ES-I3 (cell line): ENCODE measurements around the gene DNAH1.

ENCODE experiments used
- H3K36me3 ChIP-seq: 2 replicates; pipeline ENCODE4 v1.6.1; 2013; ENCODE audit warnings: mild to moderate bottlenecking, low read length, control low read depth, moderate library complexity; ENCODE audit not compliant: insufficient read depth
- H3K4me1 ChIP-seq: 2 replicates; pipeline ENCODE4 v1.6.1; 2013; ENCODE audit warnings: mild to moderate bottlenecking, control low read depth, low read length; ENCODE audit not compliant: insufficient read depth
- H3K9ac ChIP-seq: 2 replicates; pipeline ENCODE4 v1.6.1; 2013; ENCODE audit warnings: low read depth, mild to moderate bottlenecking, low read length, moderate library complexity
- H3K9me3 ChIP-seq: 2 replicates; pipeline ENCODE4 v1.6.1; 2013; ENCODE audit warnings: mild to moderate bottlenecking, low read length, moderate library complexity; ENCODE audit not compliant: control insufficient read depth, insufficient read depth

The DNAH1 gene

DNA sequence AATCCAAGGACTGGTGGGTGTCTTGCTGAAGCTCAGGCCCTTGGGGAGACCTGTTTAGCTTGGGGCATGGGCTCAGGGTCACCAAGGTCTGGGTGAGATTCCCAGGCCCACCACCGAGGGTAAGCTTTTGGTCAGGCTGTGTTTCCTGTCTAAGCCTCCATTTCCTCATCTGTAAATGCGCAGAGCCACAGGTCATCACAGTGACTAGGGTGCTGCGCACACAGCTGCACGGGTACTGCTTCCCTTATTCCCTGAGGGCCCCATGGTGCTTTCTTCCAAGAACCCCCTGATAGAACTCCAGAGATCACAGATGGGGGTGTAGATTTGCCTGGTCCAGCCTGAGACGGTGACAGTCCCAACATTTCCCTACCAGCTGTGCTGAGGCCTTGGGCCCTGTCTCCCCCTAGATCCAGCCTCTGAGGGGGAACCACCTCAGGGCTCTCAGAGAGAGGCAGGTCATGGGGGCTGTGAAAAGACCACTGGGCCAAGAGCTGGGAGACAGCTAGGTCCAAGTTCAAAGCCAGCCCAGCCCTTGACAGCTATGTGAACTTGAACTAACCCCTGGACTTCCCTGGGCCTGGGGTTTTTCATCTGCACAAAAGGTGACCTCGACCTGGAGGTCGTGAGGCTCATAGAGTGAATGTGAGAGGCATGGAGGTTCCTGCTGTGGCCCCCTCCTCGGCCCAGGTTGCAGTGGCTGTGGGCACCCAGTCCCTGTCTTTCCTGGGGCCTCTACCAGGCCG is 68.1 kb downstream of the DNAH1 start:
- H3K9ac ChIP-seq = no peak overlapping the region
- no peaks in the 10 kb centered on the region for H3K4me1 ChIP-seq
- no peaks in the 10 kb centered on the region for H3K9me3 ChIP-seq

DNA sequence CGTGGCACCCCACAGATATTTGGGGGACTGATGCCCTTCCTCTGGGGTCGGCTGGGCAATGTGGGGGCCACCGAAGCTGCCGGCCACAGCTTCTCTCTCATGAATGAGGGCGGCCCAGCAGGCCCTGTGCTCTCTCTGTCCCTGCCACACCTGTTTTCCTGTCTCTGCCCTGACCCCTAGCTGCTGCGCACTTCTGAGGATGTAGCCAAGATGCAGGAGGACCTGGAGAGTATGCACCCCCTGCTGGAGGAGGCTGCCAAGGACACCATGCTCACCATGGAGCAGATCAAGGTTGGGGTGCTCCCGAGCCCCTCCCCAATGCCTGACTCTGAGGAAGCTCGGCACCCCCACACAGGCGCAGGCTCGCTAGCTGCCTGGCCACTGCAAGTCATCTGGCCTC is 69.0 kb downstream of the DNAH1 start:
- no peaks in the 10 kb centered on the region for H3K9me3 ChIP-seq
- no peaks in the 10 kb centered on the region for H3K4me1 ChIP-seq
- H3K36me3 ChIP-seq = no peaks in the 10 kb centered on the region
- no peak overlapping the region for H3K9ac ChIP-seq

More for the DNA sequence above, 68.1 kb downstream of the DNAH1 start:
- H3K36me3 ChIP-seq = no peaks in the 10 kb centered on the region

DNA sequence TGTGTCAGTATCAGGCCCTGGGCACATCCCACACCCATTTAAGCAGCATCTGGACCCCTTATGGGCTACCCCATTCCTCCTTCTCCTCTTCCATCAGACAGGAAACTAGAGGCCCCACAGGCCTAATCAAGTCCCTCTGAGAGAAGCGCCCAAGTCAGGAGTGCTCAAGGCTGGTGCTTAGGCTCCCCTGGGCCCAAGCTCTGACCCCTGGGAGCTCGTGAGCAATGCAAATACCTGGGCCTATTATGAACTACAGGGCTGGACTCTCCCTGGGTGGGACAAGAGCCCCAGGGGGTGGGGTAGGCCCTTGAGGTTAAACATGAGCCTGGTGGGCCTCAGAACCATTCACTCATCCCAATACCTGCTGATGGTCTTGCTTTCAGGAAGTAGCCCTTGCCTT is 71.4 kb downstream of the DNAH1 start:
- H3K9ac ChIP-seq = no peak overlapping the region

GRCh38 chr3:52388348-52388821 is 72.3 kb downstream of the DNAH1 start:
- Histone ChIP-seq H3K9ac (no peak overlapping the region), H3K4me1 (no peaks in the 10 kb centered on the region), H3K36me3 (no peaks in the 10 kb centered on the region), H3K9me3 (no peaks in the 10 kb centered on the region)

More for the DNA sequence above, 71.4 kb downstream of the DNAH1 start:
- Histone ChIP-seq H3K36me3 (no peaks in the 10 kb centered on the region), H3K4me1 (no peaks in the 10 kb centered on the region), H3K9me3 (no peaks in the 10 kb centered on the region)

- no peaks in the 10 kb centered on the region for H3K36me3 ChIP-seq
- no peak overlapping the region for H3K9ac ChIP-seq
- H3K4me1 ChIP-seq = no peaks in the 10 kb centered on the region
- H3K9me3 ChIP-seq = no peaks in the 10 kb centered on the region
Observed at GRCh38 chr3:52388933-52389332, 72.8 kb downstream of the DNAH1 start.

GRCh38 chr3:52391096-52391495 is 75.0 kb downstream of the DNAH1 start:
- Histone ChIP-seq H3K9ac (no peak overlapping the region), H3K9me3 (no peaks in the 10 kb centered on the region), H3K36me3 (no peaks in the 10 kb centered on the region), H3K4me1 (no peaks in the 10 kb centered on the region)

DNA sequence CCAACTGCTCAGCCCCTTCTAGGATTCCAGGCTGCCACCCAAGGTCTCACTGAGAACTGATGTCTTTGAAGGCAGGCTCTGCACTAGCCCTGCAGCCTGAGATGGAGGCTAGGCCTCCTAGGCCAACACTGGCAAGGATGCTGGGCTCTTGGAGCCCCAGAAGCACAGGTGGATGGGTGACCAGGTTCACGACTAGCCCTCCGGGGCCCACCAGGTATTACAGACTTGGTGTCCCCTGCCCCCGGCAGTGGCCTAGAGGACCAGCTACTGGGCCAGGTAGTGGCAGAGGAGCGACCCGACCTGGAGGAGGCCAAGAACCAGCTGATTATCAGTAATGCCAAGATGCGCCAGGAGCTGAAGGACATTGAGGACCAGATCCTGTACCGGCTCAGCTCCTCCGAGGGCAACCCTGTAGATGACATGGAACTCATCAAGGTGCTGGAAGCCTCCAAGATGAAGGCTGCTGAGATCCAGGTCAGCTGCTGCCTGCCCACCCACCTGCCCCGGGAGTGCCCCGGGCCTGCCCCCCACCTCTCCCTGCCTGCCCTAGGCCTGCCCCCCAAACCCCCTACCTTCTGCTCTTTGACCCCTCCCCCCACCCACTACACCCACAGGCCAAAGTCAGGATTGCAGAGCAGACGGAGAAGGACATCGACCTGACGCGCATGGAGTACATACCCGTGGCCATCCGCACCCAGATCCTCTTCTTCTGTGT is 76.3 kb downstream of the DNAH1 start:
- H3K36me3 ChIP-seq = no peaks in the 10 kb centered on the region
- no peaks in the 10 kb centered on the region for H3K9me3 ChIP-seq
- H3K9ac ChIP-seq = no peak overlapping the region
- no peaks in the 10 kb centered on the region for H3K4me1 ChIP-seq

DNA sequence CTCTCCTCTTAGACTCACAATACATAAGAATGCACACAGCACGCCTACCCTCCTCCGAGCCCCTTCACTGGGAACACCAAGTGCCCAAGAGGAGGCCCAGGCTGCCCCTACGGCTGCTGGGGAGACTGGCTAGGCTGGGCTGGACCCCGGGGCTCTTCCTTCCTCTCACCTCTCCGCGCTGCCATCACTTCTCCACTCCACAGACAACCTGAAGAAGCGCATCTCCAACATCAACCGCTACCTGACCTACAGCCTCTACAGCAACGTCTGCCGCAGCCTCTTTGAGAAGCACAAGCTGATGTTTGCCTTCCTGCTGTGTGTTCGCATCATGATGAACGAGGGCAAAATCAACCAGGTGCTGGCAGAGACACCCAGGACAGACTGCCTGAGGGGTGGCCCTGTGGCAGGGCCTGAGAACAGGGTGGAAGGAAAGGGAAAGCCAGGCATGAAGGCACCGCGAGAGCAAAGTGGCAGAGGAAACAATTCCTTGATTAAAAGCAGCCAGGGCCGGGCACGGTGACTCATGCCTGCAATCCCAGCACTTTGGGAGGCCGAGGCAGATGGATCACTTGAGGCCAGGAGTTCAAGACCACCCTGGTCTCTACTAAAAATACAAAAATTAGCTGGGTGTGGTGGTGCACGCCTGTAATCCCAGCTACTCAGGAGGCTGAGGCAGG is 77.2 kb downstream of the DNAH1 start:
- no peaks in the 10 kb centered on the region for H3K36me3 ChIP-seq

DNA sequence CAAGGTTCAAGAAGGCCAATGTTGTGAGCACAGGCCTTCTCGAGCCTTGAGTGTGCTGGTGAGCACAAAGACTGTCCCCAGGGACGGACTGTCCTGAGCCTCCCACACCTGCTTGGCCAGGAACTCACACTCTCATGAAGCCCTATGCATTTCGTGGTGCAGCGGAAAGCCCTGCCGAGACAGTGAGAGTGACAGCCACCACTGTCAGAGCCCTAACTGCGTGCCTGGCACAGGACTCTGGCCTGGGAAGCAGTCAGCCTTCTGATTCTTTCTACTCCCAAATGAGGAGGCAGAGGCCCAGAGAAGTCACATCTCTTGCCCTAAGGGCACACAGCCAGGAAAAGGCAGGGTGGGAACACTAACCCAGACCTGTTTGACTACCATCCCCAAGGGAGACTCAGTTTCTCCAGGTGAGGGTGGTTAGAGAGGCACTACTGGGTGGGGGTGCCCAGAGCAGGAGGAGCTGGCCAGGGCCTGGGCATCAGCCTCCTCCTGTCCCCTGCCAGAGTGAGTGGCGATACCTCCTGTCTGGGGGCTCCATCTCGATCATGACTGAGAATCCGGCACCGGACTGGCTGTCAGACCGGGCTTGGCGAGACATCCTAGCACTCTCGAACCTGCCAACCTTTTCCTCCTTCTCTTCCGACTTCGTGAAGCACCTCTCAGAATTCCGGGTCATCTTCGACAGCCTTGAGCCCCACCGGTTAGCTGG is 78.0 kb downstream of the DNAH1 start:
- no peaks in the 10 kb centered on the region for H3K36me3 ChIP-seq
- H3K9ac ChIP-seq = no peak overlapping the region
- no peaks in the 10 kb centered on the region for H3K4me1 ChIP-seq
- no peaks in the 10 kb centered on the region for H3K9me3 ChIP-seq

More for the DNA sequence above, 77.2 kb downstream of the DNAH1 start:
- no peaks in the 10 kb centered on the region for H3K4me1 ChIP-seq
- H3K9me3 ChIP-seq = no peaks in the 10 kb centered on the region
- H3K9ac ChIP-seq = no peak overlapping the region

- H3K36me3 ChIP-seq = no peaks in the 10 kb centered on the region
- H3K9me3 ChIP-seq = no peaks in the 10 kb centered on the region
- H3K4me1 ChIP-seq = no peaks in the 10 kb centered on the region
- H3K9ac ChIP-seq = no peak overlapping the region
Observed at GRCh38 chr3:52394751-52395502, 78.8 kb downstream of the DNAH1 start.

GRCh38 chr3:52395503-52395865 is 79.4 kb downstream of the DNAH1 start:
- Histone ChIP-seq H3K36me3 (no peaks in the 10 kb centered on the region), H3K9ac (no peak overlapping the region), H3K4me1 (no peaks in the 10 kb centered on the region), H3K9me3 (no peaks in the 10 kb centered on the region)

- Histone ChIP-seq H3K9ac (no peak overlapping the region), H3K9me3 (no peaks in the 10 kb centered on the region), H3K36me3 (no peaks in the 10 kb centered on the region), H3K4me1 (no peaks in the 10 kb centered on the region)
Observed at GRCh38 chr3:52396011-52396906, 80.1 kb downstream of the DNAH1 start.
